ENCODE results near the gene CDYL2.

Gene CDYL2

DNA sequence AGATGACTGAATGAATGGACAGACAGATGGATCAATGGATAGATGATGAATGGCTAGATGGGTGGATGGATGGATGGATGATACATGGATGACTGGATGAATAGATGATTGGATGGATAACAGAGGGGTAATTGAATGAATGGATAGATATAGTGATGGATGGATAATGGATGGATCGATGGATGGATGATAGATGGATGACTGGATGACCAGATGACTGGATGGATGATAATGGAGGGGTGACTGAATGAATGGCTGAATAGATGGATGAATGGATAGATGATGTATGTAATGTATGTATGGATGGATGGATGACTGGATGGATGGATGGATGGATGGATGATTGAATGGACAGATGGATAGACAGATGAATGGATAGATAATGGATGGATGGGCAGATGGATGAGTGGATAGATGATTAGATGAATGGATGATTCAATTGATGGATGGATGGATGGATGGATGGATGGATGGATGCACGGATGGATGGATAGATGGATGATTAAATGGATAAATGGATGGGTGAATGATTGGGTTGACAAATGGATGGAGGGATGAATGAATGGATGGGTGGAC is 87.7 kb downstream of the CDYL2 start:
- in situ Hi-C loops (cut with MboI; ENCODE audit: low sequenced_read_pairs) = no loop called here

DNA sequence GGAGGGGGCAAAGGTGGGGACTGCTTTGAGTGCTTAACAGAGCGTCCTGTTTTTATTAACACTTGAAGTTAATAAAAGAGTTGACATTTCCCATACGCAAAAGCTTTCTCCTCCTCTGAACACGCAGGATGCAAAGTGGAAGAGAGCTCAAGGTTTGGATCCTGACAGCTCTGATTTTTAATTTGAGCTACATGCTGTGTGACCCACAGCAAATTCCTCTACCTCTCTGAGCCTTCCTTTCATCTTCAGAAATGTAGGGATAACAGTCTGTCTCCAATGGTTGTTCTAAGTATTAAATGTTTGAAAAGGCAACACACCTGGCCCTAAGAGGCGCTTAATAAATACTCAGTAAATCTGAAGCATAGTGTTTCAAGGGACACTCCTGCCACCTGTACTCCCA is 93.0 kb downstream of the CDYL2 start:
- in situ Hi-C loops (cut with MboI; ENCODE audit: low sequenced_read_pairs) = no loop called here

DNA sequence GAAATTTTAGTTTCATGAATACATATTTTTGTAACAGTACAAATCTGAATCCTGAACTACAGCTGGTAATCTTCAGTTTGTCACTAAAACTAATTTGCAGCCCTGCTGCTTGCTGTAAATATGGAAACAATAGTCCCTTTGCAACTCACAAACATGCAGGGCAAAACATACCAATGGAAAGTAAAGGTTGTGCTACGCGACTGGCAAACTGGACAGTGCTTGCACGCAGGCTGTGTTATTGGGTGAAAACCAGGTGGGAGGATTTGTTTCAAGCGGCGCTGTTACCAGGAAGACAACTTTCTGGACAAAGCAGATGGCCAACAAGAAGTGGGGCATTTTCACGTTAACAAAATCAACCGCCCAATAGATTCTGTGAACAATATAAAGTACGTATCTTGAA is 93.5 kb downstream of the CDYL2 start:
- in situ Hi-C loops (cut with MboI; ENCODE audit: low sequenced_read_pairs) = no loop called here

- in situ Hi-C loops (cut with MboI; ENCODE audit: low sequenced_read_pairs) = no loop called here
Observed at GRCh38 chr16:80708823-80709222, 95.6 kb downstream of the CDYL2 start.

- in situ Hi-C loops (cut with MboI; ENCODE audit: low sequenced_read_pairs) = no loop called here
Observed at GRCh38 chr16:80707686-80708085, 96.7 kb downstream of the CDYL2 start.

GRCh38 chr16:80705596-80705995 is 98.8 kb downstream of the CDYL2 start:
- in situ Hi-C loops (cut with MboI; ENCODE audit: low sequenced_read_pairs) = no loop called here

DNA sequence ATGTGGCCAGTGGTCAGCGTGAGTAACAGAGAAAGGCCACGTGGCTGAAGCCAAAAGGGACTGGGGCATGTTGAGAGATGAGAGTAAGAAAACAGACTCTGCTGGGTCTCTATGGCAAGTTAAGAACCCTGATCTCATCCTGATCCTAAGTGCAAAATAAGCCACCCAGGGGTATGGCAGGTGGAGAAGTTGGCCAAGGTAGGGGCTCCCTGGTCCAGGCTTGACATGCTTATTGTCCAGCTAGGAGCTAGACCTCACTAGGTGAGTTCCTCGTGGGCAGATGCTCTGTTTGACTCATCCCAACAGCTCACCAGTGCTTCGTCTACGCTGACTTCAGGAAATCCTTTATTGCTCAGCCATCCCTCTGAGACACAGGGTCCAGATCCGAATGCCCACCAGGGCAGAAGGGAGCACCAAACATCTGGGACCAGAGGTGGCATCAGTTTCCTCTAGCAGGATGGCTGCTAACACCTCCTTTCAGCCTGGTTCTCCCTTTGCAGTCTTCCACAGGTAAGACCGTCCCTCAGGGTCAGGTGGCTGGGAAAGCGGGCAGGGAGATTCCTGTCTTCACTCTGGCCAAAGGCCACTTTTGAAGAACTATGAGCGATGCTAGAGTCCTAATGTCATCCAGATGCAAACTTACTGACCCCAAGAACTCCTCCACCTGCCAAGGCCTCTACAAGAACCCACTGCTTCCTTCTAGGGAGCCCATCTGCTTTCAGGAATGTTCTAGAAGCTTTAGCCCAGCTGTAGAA is 99.5 kb downstream of the CDYL2 start:
- in situ Hi-C loops (cut with MboI; ENCODE audit: low sequenced_read_pairs) = no loop called here

DNA sequence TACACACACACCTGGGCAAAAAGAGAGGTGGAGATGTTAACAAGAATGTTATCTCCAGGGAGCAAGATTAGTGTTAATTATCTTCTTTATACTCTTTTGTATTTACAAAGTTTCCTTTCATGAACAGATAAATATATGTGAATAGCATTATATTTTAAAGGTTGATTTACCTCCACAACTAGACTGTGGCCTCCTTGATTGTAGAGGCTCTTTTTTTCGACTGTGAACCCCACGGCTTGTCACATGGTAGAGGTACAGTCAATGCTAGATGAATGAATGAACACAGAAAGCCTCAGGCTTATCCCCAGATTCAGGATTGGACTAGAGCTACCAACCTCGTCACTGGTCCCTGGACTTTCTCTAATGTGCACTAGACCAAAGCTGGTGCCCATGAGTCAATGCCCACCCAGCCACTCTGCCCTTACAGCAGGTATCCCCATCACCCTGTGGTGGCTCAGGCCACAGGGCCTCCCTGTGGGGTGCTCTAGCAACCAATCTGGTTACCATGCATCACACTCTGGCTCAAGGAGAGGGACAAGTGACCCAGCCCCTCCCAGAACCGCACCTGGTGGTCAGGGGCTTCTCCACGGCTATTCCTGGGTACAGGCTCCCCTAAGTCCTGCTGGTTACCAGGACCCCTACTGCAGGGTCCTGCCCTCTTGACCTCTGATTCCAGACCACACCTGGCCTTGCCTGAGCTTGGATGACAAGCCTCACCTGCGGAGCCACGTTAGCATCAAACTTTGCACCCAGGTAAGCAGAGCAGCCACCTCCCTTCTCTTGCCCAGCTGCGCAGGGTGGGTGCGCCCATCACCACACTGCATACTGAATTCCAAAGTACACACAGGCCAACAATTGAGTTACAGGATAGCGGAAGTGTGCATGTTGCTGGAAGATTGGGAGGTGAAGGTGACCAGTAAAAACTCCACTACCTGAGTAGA is 101.0 kb downstream of the CDYL2 start:
- in situ Hi-C loops (cut with MboI; ENCODE audit: low sequenced_read_pairs) = no loop called here

GRCh38 chr16:80702696-80703095 is 101.7 kb downstream of the CDYL2 start:
- in situ Hi-C loops (cut with MboI; ENCODE audit: low sequenced_read_pairs) = no loop called here

GRCh38 chr16:80700558-80700957 is 103.8 kb downstream of the CDYL2 start:
- in situ Hi-C loops (cut with MboI; ENCODE audit: low sequenced_read_pairs) = no loop called here

DNA sequence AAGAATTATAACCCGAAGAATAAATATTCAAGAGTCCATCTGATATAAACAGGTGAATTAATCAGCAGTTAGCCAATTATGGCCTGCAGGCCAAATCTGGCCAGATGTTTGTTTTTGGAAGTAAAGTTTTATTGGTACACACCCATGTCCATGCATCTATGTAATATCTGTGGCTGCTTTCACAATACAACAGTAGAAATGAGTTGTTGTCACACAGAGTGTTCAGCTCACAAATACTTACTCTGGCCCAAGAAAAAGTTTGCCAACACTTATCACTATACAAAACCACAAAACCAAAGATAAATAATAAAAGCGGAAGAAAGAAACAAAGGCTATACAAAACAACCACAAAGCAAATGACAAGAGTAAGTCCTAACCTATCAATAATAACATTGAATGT is 109.4 kb downstream of the CDYL2 start:
- in situ Hi-C loops (cut with MboI; ENCODE audit: low sequenced_read_pairs) = no loop called here

GRCh38 chr16:80693553-80693952 is 110.8 kb downstream of the CDYL2 start:
- in situ Hi-C loops (cut with MboI; ENCODE audit: low sequenced_read_pairs) = no loop called here

GRCh38 chr16:80692270-80692669 is 112.1 kb downstream of the CDYL2 start:
- in situ Hi-C loops (cut with MboI; ENCODE audit: low sequenced_read_pairs) = no loop called here

- in situ Hi-C loops (cut with MboI; ENCODE audit: low sequenced_read_pairs) = no loop called here
Observed at GRCh38 chr16:80691111-80691741, 113.2 kb downstream of the CDYL2 start.

DNA sequence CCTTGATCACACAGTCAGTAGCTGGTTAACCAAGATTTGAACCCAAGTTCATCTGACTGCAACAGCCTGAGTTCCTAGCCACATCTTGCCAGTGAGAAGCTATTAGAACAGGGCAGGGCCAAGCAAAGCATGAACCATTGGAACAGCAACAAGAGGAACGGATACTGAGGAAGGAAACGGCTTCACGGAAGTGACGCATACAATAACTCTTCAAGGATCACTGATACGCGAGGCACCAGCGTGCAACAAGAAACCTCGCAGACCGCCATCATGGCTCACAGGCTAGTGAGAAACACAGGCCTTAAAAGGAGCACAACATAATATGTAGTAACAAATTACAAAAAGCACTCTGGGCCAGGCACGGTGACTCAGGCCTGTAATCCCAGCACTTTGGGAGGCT is 114.9 kb downstream of the CDYL2 start:
- in situ Hi-C loops (cut with MboI; ENCODE audit: low sequenced_read_pairs) = no loop called here

DNA sequence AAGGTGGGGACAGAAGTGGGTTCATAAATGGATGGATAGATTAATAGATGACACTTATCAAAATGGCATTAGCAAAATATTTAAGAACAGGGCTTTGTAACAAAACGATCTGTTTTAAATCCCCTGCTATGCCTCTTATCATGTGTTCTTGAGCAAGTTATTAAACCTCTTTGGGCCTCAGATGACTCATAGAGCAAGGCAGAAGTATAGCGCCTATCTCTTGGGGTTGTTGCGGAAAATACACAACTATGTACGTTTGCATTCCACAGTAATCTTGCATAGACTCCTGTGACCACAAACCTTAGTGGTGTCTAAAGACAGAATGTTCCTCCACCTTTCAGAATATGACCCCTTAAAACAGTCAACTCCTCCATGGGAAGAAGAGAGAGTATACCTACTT is 116.8 kb downstream of the CDYL2 start:
- in situ Hi-C loops (cut with MboI; ENCODE audit: low sequenced_read_pairs) = no loop called here

- in situ Hi-C loops (cut with MboI; ENCODE audit: low sequenced_read_pairs) = no loop called here
Observed at GRCh38 chr16:80684906-80685305, 119.5 kb downstream of the CDYL2 start.

- in situ Hi-C loops (cut with MboI; ENCODE audit: low sequenced_read_pairs) = no loop called here
Observed at GRCh38 chr16:80684136-80684765, 120.1 kb downstream of the CDYL2 start.

GRCh38 chr16:80683646-80684045 is 120.8 kb downstream of the CDYL2 start:
- in situ Hi-C loops (cut with MboI; ENCODE audit: low sequenced_read_pairs) = no loop called here

GRCh38 chr16:80682421-80683070 is 121.9 kb downstream of the CDYL2 start:
- in situ Hi-C loops (cut with MboI; ENCODE audit: low sequenced_read_pairs) = no loop called here
